HEK293 (cell line): ENCODE results near the gene GUCA2B.

Source experiments
- CTCF ChIA-PET: fragments of 350-600 bp; formaldehyde crosslinking; extraction: SDS; loops from one replicate; lab custom pipeline; 2021; ENCODE audit warnings: antibody characterized with exemption; lab: Yijun Ruan, JAX
- POLR2A ChIA-PET: fragments of 300-600 bp; formaldehyde crosslinking; extraction: SDS; loops from one replicate; lab custom pipeline; 2020; ENCODE audit warnings: antibody characterized with exemption, inconsistent platforms; lab: Yijun Ruan, JAX
- H3K27ac ChIP-seq: fragments of 200-500 bp; sonication (Bioruptor generic); 2 replicates; pipeline ENCODE4 v1.5.1; 2014; ENCODE audit warnings: low read depth, low read length, control low read depth, inconsistent platforms; ENCODE audit errors: extremely low read depth
- H3K36me3 ChIP-seq, 2 experiments: fragments of 200-500 bp in 1 of 2; sonication (Bioruptor generic) in 1 of 2; 1 replicate in 1 of 2; 2 replicates in 1 of 2; pipeline ENCODE4 v1.5.1; 2014 to 2017; ENCODE audit warnings: inconsistent platforms in 2 of 2, low read length in 2 of 2; ENCODE audit not compliant: control insufficient read depth in 2 of 2, insufficient read depth in 1 of 2
- H3K4me1 ChIP-seq: fragments of 200-500 bp; sonication (Bioruptor generic); 2 replicates; pipeline ENCODE4 v1.5.1; 2014; ENCODE audit warnings: mild to moderate bottlenecking, low read length, inconsistent platforms; ENCODE audit not compliant: control insufficient read depth, insufficient read depth
- H3K4me3 ChIP-seq: 2 replicates; pipeline ENCODE4 v1.5.1; 2011; ENCODE audit warnings: low read depth, mild to moderate bottlenecking, control low read depth, low read length, moderate library complexity
- H3K9me3 ChIP-seq: fragments of 200-500 bp; sonication (Bioruptor generic); 2 replicates; pipeline ENCODE4 v1.5.1; 2014; ENCODE audit warnings: low read depth, low read length, inconsistent platforms; ENCODE audit not compliant: control insufficient read depth, insufficient read depth
- EGR2 ChIP-seq: fragments of 450-650 bp; formaldehyde crosslinking; IDR thresholded peaks from 2 replicates; pipeline ENCODE4 v1.5.1; 2016; ENCODE audit warnings: low read depth, missing biosample characterization, missing genetic modification characterization
- GFI1B ChIP-seq: fragments of 450-650 bp; formaldehyde crosslinking; IDR thresholded peaks from 2 replicates; pipeline ENCODE4 v1.5.1; 2016; ENCODE audit warnings: missing biosample characterization, missing genetic modification characterization
- KLF7 ChIP-seq: fragments of 450-650 bp; formaldehyde crosslinking; IDR thresholded peaks from 2 replicates; pipeline ENCODE4 v1.5.1; 2016; ENCODE audit warnings: missing biosample characterization, missing genetic modification characterization, borderline replicate concordance
- RBAK ChIP-seq: fragments of 450-650 bp; formaldehyde crosslinking; IDR thresholded peaks from 2 replicates; pipeline ENCODE4 v1.5.1; 2016; ENCODE audit warnings: missing biosample characterization, missing genetic modification characterization
- REPIN1 ChIP-seq: fragments of 450-650 bp; formaldehyde crosslinking; IDR thresholded peaks from 2 replicates; pipeline ENCODE4 v1.5.1; 2017; ENCODE audit warnings: missing biosample characterization, missing genetic modification characterization, low read depth
- SALL2 ChIP-seq: fragments of 450-650 bp; formaldehyde crosslinking; IDR thresholded peaks from 2 replicates; pipeline ENCODE4 v1.5.0; 2017; ENCODE audit warnings: missing biosample characterization, mild to moderate bottlenecking, missing genetic modification characterization, borderline replicate concordance
- SCRT1 ChIP-seq: fragments of 450-650 bp; formaldehyde crosslinking; IDR thresholded peaks from 2 replicates; pipeline ENCODE4 v1.5.1; 2016; ENCODE audit warnings: missing biosample characterization, missing genetic modification characterization, borderline replicate concordance
- SCRT2 ChIP-seq: fragments of 450-650 bp; formaldehyde crosslinking; IDR thresholded peaks from 2 replicates; pipeline ENCODE4 v1.5.1; 2016; ENCODE audit warnings: missing biosample characterization, missing genetic modification characterization
- SP7 ChIP-seq: fragments of 450-650 bp; formaldehyde crosslinking; IDR thresholded peaks from 2 replicates; pipeline ENCODE4 v1.5.1; 2016; ENCODE audit warnings: missing biosample characterization, missing genetic modification characterization
- ZBTB17 ChIP-seq: fragments of 450-650 bp; formaldehyde crosslinking; IDR thresholded peaks from 2 replicates; pipeline ENCODE4 v1.5.1; 2016; ENCODE audit warnings: missing biosample characterization, missing genetic modification characterization
- ZFP37 ChIP-seq: fragments of 450-650 bp; formaldehyde crosslinking; IDR thresholded peaks from 2 replicates; pipeline ENCODE4 v1.5.1; 2016; ENCODE audit warnings: missing biosample characterization, missing genetic modification characterization
- ZNF2 ChIP-seq: fragments of 450-650 bp; formaldehyde crosslinking; IDR thresholded peaks from 2 replicates; pipeline ENCODE4 v1.5.1; 2016; ENCODE audit warnings: missing biosample characterization, missing genetic modification characterization
- ZNF23 ChIP-seq: fragments of 450-650 bp; formaldehyde crosslinking; IDR thresholded peaks from 2 replicates; pipeline ENCODE4 v1.5.1; 2016; ENCODE audit warnings: missing biosample characterization, missing genetic modification characterization, borderline replicate concordance
- ZNF366 ChIP-seq: fragments of 450-650 bp; formaldehyde crosslinking; conservative IDR thresholded peaks from 2 replicates; pipeline ENCODE4 v1.5.1; 2016; ENCODE audit warnings: missing biosample characterization, missing genetic modification characterization
- ZNF391 ChIP-seq: fragments of 450-650 bp; formaldehyde crosslinking; IDR thresholded peaks from 2 replicates; pipeline ENCODE4 v1.5.1; 2016; ENCODE audit warnings: low read depth, missing biosample characterization, missing genetic modification characterization, borderline replicate concordance
- ZNF501 ChIP-seq: fragments of 450-650 bp; formaldehyde crosslinking; IDR thresholded peaks from 2 replicates; pipeline ENCODE4 v1.5.1; 2016; ENCODE audit warnings: missing biosample characterization, missing genetic modification characterization
- ZNF521 ChIP-seq: fragments of 450-650 bp; formaldehyde crosslinking; IDR thresholded peaks from 2 replicates; pipeline ENCODE4 v1.5.1; 2017; ENCODE audit warnings: missing biosample characterization, mild to moderate bottlenecking, missing genetic modification characterization
- ZNF549 ChIP-seq: fragments of 450-650 bp; IDR thresholded peaks from 2 replicates; pipeline ENCODE4 v1.5.1; 2018; ENCODE audit warnings: missing biosample characterization, missing genetic modification characterization, mild to moderate bottlenecking, inconsistent platforms, moderate library complexity
- ZNF621 ChIP-seq: fragments of 450-650 bp; formaldehyde crosslinking; IDR thresholded peaks from 2 replicates; pipeline ENCODE4 v1.5.1; 2017; ENCODE audit warnings: missing biosample characterization, missing genetic modification characterization
- ZNF623 ChIP-seq: fragments of 450-650 bp; formaldehyde crosslinking; IDR thresholded peaks from 2 replicates; pipeline ENCODE4 v1.5.1; 2016; ENCODE audit warnings: missing biosample characterization, missing genetic modification characterization
- ZNF654 ChIP-seq: fragments of 450-650 bp; formaldehyde crosslinking; IDR thresholded peaks from 2 replicates; pipeline ENCODE4 v1.5.1; 2016; ENCODE audit warnings: low read depth, missing biosample characterization, missing genetic modification characterization
- ZNF660 ChIP-seq: fragments of 450-650 bp; IDR thresholded peaks from 2 replicates; pipeline ENCODE4 v1.5.1; 2018; ENCODE audit warnings: missing biosample characterization, mild to moderate bottlenecking, missing genetic modification characterization
- ZNF792 ChIP-seq: fragments of 450-650 bp; formaldehyde crosslinking; IDR thresholded peaks from 2 replicates; pipeline ENCODE4 v1.5.1; 2016; ENCODE audit warnings: missing biosample characterization, missing genetic modification characterization
- TF ChIP-seq, protein P1 (sequence below): fragments of 450-650 bp; formaldehyde crosslinking; IDR thresholded peaks from 2 replicates; pipeline ENCODE4 v1.5.1; 2017; ENCODE audit warnings: missing biosample characterization, missing genetic modification characterization
- TF ChIP-seq, protein P2 (sequence below): fragments of 450-650 bp; formaldehyde crosslinking; IDR thresholded peaks from 2 replicates; pipeline ENCODE4 v1.5.1; 2016; ENCODE audit warnings: missing biosample characterization, missing genetic modification characterization
- TF ChIP-seq, protein P3 (sequence below): fragments of 450-650 bp; formaldehyde crosslinking; IDR thresholded peaks from 2 replicates; pipeline ENCODE4 v1.5.1; 2016; ENCODE audit warnings: missing biosample characterization, missing genetic modification characterization
- TF ChIP-seq, protein P4 (sequence below): fragments of 450-650 bp; formaldehyde crosslinking; IDR thresholded peaks from 2 replicates; pipeline ENCODE4 v1.5.1; 2017; ENCODE audit warnings: missing biosample characterization, mild to moderate bottlenecking, missing genetic modification characterization, moderate library complexity
- TF ChIP-seq, protein P5 (sequence below): fragments of 450-650 bp; formaldehyde crosslinking; IDR thresholded peaks from 2 replicates; pipeline ENCODE4 v1.5.1; 2016; ENCODE audit warnings: missing biosample characterization, missing genetic modification characterization

GUCA2B gene

DNA sequence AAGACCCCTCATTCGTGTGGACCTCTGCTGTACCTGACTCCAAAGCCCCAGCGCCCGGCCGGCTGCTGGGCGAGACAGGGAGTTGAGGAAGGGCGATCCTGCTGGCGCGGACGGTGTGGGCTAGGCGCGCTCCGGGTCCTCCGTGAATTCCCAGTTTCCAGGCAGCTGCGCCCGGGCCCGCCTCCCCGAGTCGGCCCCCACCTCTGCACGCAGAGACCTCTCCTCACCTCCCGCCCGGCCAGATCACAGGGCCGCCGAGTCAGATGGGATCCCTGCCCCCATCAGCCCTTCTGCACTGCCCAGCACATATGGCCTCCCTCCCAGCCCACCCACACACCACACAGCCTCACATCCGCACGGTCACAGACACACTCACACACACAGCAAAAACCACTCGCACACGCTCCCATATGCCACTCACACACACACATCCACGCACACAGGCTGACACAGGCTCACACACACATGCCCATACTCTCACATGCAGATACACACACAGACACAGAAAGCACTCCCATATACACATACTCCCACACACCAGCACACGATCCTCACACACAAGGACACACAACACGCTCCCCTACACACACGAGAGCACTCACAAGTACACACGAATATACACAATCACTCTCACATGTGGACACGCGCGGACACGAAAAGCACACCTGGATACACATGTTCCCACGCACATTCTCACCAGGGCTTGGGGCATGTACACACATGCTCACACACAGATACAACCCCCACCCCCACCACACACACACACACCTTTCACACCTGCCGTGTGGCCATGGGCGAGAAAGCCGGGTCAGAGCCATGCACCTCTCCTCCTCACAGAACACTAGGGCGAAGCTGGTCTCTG lies 7.2 kb upstream of the GUCA2B start (continued):
- TF ChIP-seq, protein P1, sequence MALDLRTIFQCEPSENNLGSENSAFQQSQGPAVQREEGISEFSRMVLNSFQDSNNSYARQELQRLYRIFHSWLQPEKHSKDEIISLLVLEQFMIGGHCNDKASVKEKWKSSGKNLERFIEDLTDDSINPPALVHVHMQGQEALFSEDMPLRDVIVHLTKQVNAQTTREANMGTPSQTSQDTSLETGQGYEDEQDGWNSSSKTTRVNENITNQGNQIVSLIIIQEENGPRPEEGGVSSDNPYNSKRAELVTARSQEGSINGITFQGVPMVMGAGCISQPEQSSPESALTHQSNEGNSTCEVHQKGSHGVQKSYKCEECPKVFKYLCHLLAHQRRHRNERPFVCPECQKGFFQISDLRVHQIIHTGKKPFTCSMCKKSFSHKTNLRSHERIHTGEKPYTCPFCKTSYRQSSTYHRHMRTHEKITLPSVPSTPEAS (tag by site-specific recombination), result 0 out of 2 replicates have a peak, but pooled peaks have one; percentile 33

DNA sequence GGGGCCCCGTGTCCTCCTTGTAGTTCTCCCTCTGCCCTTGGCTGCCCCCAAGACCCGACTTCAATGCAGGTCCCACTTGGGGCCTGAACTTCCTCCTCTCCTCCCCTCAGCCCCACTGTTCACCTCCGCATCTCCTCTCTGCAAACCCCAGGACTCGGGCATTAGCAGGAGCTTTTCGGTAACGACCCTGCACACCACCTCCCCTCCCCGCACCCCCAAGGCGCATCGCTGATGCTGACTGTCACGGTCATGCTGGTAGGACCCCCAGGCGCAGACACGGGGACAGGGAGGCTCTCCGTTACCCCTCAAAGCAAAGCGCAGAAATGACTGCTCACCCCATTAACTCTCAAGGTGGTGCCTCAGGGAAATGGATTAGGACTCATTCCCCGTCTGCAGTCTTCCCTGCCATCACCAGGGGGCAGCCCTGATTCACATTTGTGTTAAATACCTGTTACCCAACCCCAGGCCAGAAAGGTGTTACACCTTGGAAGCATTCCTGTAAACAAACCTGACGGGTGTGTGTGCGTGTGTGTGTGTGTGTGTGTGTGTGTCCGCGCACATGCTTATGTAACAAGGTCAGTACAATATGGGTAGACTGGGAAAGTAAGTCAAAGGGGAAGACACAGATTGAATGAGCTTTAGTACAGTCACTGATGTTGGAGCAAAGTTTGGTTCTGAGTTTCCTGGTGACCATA lies 6.4 kb upstream of the GUCA2B start:
- ChIA-PET CTCF (interaction anchor here (0.6 to 2.4 kb wide), 19 partner anchors 9 to 996 kb away, joined by 3 to 25 read pairs (median 4); no protein-coding TSS in a partner anchor), POLR2A (no interaction called here)
- Histone ChIP-seq H3K4me3 (no peak overlapping the region), H3K36me3 (no peaks in the 10 kb centered on the region), H3K27ac (no peak overlapping the region), H3K9me3 (no peaks in the 10 kb centered on the region), H3K4me1 (no peaks in the 10 kb centered on the region)
- TF ChIP-seq, protein P2, sequence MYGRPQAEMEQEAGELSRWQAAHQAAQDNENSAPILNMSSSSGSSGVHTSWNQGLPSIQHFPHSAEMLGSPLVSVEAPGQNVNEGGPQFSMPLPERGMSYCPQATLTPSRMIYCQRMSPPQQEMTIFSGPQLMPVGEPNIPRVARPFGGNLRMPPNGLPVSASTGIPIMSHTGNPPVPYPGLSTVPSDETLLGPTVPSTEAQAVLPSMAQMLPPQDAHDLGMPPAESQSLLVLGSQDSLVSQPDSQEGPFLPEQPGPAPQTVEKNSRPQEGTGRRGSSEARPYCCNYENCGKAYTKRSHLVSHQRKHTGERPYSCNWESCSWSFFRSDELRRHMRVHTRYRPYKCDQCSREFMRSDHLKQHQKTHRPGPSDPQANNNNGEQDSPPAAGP, result peak; percentile 62
- TF ChIP-seq ZNF501 (tag by site-specific recombination) (0 out of 2 replicates have a peak, but pooled peaks have one; percentile 36), ZNF2 (tag by site-specific recombination) (peak; percentile 90), ZNF521 (tag by site-specific recombination) (no peak), ZNF23 (tag by site-specific recombination) (no peak), ZNF366 (tag by site-specific recombination) (no peak), ZBTB17 (tag by site-specific recombination) (peak; percentile 39; the same call in 1 of the 2 replicates), ZNF391 (tag by site-specific recombination) (no peak), ZNF621 (no peak), ZNF660 (peak; percentile 25; the same call in 1 of the 2 replicates), GFI1B (tag by site-specific recombination) (no peak), ZNF792 (tag by site-specific recombination) (no peak), ZFP37 (peak; percentile 62; the same call in 1 of the 2 replicates), KLF7 (tag by site-specific recombination) (no peak), SALL2 (no peak), SCRT1 (tag by site-specific recombination) (peak; percentile 96), ZNF549 (no peak), SCRT2 (tag by site-specific recombination) (peak; percentile 99), ZNF623 (no peak), EGR2 (tag by site-specific recombination) (no peak), ZNF654 (tag by site-specific recombination) (peak; percentile 85), SP7 (tag by site-specific recombination) (0 out of 2 replicates have a peak, but pooled peaks have one; percentile 14), REPIN1 (tag by site-specific recombination) (no peak), RBAK (tag by site-specific recombination) (no peak)
- TF ChIP-seq, protein P3, sequence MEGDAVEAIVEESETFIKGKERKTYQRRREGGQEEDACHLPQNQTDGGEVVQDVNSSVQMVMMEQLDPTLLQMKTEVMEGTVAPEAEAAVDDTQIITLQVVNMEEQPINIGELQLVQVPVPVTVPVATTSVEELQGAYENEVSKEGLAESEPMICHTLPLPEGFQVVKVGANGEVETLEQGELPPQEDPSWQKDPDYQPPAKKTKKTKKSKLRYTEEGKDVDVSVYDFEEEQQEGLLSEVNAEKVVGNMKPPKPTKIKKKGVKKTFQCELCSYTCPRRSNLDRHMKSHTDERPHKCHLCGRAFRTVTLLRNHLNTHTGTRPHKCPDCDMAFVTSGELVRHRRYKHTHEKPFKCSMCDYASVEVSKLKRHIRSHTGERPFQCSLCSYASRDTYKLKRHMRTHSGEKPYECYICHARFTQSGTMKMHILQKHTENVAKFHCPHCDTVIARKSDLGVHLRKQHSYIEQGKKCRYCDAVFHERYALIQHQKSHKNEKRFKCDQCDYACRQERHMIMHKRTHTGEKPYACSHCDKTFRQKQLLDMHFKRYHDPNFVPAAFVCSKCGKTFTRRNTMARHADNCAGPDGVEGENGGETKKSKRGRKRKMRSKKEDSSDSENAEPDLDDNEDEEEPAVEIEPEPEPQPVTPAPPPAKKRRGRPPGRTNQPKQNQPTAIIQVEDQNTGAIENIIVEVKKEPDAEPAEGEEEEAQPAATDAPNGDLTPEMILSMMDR (tag by site-specific recombination), result peak; percentile 86
- TF ChIP-seq, protein P4, sequence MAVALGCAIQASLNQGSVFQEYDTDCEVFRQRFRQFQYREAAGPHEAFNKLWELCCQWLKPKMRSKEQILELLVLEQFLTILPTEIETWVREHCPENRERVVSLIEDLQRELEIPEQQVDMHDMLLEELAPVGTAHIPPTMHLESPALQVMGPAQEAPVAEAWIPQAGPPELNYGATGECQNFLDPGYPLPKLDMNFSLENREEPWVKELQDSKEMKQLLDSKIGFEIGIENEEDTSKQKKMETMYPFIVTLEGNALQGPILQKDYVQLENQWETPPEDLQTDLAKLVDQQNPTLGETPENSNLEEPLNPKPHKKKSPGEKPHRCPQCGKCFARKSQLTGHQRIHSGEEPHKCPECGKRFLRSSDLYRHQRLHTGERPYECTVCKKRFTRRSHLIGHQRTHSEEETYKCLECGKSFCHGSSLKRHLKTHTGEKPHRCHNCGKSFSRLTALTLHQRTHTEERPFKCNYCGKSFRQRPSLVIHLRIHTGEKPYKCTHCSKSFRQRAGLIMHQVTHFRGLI (tag by site-specific recombination), result no peak
- TF ChIP-seq, protein P5, sequence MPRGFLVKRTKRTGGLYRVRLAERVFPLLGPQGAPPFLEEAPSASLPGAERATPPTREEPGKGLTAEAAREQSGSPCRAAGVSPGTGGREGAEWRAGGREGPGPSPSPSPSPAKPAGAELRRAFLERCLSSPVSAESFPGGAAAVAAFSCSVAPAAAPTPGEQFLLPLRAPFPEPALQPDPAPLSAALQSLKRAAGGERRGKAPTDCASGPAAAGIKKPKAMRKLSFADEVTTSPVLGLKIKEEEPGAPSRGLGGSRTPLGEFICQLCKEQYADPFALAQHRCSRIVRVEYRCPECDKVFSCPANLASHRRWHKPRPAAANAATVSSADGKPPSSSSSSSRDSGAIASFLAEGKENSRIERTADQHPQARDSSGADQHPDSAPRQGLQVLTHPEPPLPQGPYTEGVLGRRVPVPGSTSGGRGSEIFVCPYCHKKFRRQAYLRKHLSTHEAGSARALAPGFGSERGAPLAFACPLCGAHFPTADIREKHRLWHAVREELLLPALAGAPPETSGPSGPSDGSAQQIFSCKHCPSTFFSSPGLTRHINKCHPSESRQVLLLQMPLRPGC (tag by site-specific recombination), result 0 out of 2 replicates have a peak, but pooled peaks have one; percentile 20
